Measurements from ENCODE around the gene EIF4G3. TPM values are rescaled to one million over a fixed set of nuclear protein-coding genes. Genes with fewer than 3 reads are reported as not detected.

EIF4G3 gene
- total and polyA plus RNA-seq, 2 of the 8 experiments (the other 6 are each of a cell fraction or from before 2014, with no cell fraction given): 47.5 to 66.6 TPM

- TF ChIP-seq CHD7 (IDR thresholded peaks at IDR 0.05; ENCODE audit: insufficient replicate concordance, low read length) (no peak), SP1 (IDR thresholded peaks at IDR 0.05; ENCODE audit: low read depth, low read length) (no peak), CHD2 (IDR thresholded peaks at IDR 0.05; ENCODE audit: low read length) (no peak), GABPA (IDR thresholded peaks at IDR 0.05; ENCODE audit: borderline replicate concordance, insufficient read depth, low read length) (no peak), CHD1 (IDR thresholded peaks at IDR 0.05; ENCODE audit: low read depth, low read length) (no peak), TBP (IDR thresholded peaks at IDR 0.05; ENCODE audit: low read depth, low read length) (no peak), TAF1 (IDR thresholded peaks at IDR 0.05; ENCODE audit: low read depth, low read length) (no peak), SP4 (IDR thresholded peaks at IDR 0.05; ENCODE audit: low read length) (no peak), SIN3A (conservative IDR thresholded peaks at IDR 0.05 in 1 of 2, IDR thresholded peaks at IDR 0.05 in 1 of 2; ENCODE audit: low read depth in 1 of 2, low read length in 2 of 2) (no peak), BRCA1 (IDR thresholded peaks at IDR 0.05; ENCODE audit: low read depth, low read length) (no peak)
Measured at GRCh38 chr1:21001042-21001441, 175.7 kb downstream of the EIF4G3 start (continued).
